ENCODE results near the gene SCN10A.

The SCN10A gene

GRCh38 chr3:38816026-38816425 lies at the start of gene SCN10A:
Gene SCN10A (minus strand): TSS chr3:38816217. CDS start chr3:38794010, 22,207 bp downstream.
- DNase-seq = no peak

DNA sequence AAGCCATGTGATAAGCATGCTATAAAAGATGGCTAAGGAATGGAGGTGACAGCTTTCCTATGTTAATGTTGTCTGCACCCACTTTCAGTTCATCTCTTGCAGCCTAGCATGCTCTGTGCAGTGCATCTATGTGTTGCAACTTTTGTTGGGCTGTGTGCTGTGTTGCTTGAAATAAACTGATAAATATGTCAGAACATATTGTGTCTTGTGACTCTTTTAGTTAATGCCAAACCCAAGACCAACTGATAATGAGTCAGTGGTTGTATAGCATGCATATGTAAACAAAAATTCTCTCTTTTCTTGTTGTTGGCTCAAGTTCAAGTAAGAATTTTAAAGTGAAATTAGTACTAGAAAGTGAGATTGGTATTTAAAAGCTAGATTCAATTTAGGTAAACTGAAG lies 37.0 kb upstream of the SCN10A start:
- no peak for DNase-seq

DNA sequence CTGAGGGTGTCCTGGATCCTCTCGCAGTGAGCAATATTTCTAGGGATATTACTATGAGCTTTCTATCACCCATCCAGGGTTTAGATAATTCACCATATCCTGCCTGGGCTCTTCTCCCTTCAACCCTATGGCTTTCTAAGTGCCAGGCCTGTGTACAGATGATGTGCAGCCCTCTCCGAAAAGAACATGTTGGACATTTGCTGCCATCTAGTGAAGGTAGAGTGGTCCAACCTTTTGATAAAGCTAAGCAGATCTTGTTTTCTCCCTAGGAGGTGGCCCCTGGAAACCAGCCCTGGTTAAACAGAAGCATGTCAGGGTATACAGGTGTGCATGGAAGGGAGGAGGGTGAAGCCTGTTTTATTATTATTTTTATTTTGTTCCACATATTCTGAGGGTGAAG lies 27.9 kb upstream of the SCN10A start:
- no peak for DNase-seq

- DNase-seq = no peak
Observed at GRCh38 chr3:38842266-38842965, 26.4 kb upstream of the SCN10A start.

DNA sequence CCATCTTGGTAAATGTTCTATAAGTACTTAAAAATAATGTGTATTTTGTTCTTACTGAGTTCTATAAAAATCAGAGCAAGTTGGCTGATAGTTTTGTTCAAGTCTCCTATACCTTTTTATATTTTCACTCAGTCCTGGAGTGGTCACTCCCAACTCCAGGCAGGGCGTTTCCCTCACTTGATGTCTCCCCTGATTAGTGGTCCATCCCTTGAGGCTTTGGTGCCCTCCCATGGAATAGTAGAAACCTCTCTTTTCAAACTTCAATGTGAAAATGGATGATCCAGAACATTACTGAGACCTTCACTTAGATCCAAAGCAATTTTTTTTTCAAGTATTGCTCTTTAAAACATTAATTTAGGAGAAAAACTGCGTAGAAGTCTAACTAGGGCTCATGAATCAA lies 25.0 kb upstream of the SCN10A start:
- no peak for DNase-seq

GRCh38 chr3:38837358-38837757 lies 21.3 kb upstream of the SCN10A start:
- no peak for DNase-seq

- no peak for DNase-seq
Observed at GRCh38 chr3:38836561-38836960, 20.5 kb upstream of the SCN10A start.

- no peak for DNase-seq
Observed at GRCh38 chr3:38835939-38836338, 19.9 kb upstream of the SCN10A start.

- no peak for DNase-seq
Observed at GRCh38 chr3:38834717-38835116, 18.7 kb upstream of the SCN10A start.

DNA sequence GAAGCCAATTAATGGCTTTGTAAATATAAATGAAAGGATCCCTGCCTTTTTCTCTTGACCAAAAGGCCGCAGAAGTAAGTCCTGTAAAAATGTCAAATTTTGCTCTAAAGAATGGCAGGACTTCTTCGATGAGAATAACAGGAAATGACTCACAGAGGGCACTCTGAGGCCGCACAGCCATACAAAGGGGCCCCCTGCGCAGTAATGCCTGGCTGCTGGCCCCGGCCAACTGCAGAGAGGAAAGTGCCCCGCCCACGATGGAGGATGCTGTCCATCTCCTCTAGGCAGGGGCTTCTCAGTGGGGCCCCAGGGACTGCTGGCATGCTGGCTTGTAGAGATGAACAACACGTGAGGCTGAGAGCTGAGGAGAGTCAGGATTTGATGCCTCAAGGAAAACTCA lies 18.1 kb upstream of the SCN10A start:
- DNase-seq = no peak

DNA sequence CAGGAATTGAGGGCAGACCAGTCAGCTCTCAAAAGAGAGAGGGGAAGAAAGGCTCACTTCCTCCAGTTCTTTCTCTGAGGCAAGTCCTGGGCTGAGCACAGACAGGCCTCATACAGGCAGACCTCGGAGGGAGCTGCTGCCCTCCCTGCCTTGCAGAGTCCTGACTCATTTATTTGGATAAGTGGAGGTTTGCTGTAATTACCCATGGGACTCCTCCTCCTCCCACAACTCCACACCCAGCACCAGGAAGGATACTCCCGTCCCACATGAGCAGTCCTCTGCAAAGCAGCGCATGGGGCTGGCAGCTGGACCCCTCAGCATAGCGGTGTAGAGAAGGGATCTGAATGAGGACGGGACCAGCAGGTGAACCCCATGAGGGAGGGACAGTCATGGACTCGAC lies 13.4 kb upstream of the SCN10A start:
- no peak for DNase-seq

GRCh38 chr3:38828681-38829080 lies 12.7 kb upstream of the SCN10A start:
- DNase-seq = no peak

- no peak for DNase-seq
Observed at GRCh38 chr3:38827791-38828190, 11.8 kb upstream of the SCN10A start.

DNA sequence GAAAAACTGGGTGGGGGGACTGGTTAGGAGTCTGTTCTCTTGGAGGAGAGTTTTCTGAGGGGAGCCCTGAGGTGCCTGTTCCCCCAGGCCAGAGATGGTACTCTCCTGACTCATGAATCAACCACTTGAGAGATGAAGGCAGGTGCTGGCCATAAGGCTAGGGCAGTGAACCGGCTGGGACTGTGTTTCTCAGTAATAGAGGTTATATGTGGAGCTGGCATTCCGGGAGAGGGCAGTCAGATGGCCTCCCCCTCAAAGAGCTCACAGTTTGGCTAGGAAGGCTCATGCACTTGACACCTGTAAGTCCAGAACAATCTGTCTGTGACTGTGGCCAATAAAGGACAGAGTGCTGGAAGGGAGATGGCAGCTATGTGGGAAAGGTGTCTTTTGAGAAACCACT lies 10.0 kb upstream of the SCN10A start:
- DNase-seq = no peak

DNA sequence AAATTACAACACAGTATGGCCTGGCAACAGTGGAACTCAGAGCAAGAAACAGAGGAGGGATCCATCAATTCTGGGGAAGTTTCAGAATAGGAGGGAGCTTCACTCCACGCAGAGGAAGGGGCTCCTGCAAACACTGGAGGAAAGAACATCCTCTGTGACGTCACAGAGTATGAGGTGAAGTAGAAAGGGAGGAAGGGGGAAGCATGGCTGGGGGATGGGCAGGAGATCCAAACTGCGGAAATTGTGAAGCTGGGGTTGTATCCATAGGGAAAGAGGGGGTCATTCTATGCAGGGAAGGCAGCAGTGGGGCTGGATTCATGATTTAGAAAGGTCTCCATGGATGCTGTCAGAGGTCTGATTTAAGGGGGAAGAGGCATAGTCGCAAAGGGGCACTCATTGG lies 8.3 kb upstream of the SCN10A start:
- DNase-seq = no peak

DNA sequence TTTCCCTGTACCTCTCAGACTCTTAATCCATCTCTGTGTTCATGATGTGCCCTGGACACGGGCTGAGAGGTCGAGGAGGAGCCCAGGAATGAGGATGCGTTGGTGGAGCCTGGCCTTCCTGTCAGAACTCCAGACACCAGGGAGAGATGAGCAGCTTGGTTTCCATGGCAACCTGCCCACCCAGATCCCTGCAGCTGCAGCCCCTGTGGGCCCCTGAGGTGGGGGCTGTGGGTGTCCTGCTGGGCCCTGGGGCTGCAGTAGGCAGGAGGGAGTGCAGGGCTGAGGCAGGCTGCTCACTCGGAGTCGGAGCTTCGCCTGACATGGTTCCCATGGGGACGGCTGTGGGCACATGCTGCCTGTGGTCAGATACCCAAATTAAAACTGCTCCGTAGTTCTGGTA lies 7.7 kb upstream of the SCN10A start:
- DNase-seq = no peak

GRCh38 chr3:38823186-38823585 lies 7.2 kb upstream of the SCN10A start:
- DNase-seq = no peak

- no peak for DNase-seq
Observed at GRCh38 chr3:38811822-38812221, 4.2 kb downstream of the SCN10A start.

DNA sequence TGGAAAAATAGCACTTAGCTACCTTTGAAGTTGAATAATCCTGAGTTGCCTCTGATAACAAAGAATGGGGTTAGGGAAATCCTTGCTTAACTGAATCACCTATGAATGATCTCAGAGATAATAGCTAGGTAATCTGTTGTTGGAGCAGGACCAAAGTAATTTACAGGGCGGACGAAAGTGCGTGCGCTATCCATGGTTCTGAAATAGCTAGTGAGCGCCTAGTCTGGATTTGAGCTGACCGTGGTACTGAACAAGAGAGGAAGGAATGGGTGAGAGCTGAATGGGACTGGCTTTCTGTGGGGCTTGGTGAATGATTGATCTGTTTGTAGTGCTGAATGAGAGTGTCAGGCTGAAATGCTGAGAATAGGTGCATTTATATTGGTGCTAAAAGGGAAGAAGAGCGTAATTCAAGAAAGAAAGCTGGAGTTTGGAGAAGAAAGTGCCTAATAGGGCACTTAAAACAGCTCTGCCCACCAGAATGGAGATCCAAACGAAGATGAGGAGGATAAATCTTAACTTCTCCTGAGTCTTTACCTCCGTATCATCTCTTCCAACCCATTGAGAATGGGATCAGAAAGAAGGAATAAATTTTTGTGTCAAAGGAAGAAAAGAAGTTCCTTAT lies 10.1 kb downstream of the SCN10A start:
- no peak for DNase-seq

DNA sequence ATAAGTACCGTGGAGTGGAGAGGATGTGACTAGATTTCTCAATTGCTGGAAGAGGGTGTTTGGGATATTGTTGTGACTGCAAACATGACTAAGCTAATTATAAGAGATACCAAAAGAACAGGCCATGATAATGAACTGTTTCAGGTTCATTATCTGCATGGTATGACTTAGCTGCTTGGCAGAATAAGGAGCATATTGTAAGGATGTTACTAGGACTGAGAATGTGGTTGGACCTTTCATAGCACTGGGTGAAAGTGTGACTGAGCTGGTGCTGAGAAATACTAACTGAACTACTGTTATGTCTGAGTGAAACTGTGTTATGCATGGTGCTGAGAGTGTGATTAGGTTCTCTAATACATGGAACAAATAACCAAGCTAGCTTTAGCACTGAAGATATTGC lies 11.0 kb downstream of the SCN10A start:
- DNase-seq = no peak

DNA sequence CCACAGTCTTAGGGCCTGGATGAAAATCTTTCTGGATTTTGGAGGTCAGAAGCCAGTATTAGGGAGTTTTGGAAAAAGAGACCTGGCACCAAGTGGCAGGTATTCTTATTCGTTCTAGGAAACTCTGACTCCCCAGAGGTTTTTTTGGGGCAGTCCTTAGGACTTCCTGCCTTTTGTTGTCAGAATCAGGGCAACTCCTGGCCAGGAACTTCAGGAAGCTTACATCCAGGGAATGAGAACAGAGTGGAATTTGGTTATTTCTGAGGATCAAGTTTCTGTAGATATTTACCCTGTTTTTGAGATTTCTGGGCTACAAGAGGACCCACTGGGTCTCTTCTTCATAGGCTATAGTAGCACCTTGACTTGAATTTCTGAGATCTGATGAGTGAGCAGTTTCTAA lies 15.5 kb downstream of the SCN10A start:
- DNase-seq = no peak

DNA sequence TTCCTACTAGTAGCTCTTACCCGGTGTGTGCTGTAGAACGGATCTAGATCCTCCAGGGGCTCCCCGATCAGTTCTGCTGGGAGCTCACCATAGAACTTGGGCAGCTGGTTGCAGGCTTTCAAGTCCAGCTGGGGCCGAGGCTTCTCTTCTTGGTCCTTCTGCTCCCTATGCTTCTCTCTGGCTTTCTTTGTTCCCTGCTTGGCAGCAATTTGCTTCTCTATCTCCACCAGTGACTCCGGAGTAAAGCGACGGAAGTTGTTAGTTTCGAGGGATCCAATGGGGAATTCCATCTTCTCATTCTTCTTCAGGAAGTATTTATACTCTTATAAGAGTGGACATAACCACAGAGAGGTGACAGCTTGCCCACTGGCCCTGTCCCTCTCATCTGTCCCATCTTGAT lies 22.3 kb downstream of the SCN10A start:
- no peak for DNase-seq

- DNase-seq = no peak
Observed at GRCh38 chr3:38792983-38793382, 23.0 kb downstream of the SCN10A start.

DNA sequence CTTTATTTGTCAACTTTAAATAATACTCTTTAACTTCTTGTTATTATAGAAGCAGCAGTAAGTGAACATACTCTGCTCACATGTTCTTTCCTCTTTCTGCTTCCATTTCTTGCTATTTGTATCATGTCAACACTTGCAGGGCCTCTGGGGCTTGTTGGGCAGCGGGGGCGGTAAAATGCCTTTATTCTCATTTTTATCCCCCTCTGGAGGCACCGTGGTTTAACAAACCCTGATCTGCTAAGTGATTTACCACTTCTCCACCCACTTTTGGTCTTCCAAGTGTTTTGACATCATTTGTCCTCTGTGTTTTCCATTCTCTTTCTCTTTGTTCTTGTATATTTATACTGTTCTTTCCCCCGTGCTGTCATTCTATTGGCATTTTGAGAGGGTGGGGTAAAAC lies 33.9 kb downstream of the SCN10A start:
- no peak for DNase-seq

- no peak for DNase-seq
Observed at GRCh38 chr3:38773528-38773927, 42.5 kb downstream of the SCN10A start.
